ENCODE measurements around the gene KRTAP4-9.
A peak's percentile ranks its signal among the peaks of the same experiment; 100 is the strongest.
"Not testable (repeated sequence)": the region's sequence is repeated elsewhere in the genome, so short reads cannot be mapped to it uniquely, and the experiment has no call there.

The KRTAP4-9 gene

DNA sequence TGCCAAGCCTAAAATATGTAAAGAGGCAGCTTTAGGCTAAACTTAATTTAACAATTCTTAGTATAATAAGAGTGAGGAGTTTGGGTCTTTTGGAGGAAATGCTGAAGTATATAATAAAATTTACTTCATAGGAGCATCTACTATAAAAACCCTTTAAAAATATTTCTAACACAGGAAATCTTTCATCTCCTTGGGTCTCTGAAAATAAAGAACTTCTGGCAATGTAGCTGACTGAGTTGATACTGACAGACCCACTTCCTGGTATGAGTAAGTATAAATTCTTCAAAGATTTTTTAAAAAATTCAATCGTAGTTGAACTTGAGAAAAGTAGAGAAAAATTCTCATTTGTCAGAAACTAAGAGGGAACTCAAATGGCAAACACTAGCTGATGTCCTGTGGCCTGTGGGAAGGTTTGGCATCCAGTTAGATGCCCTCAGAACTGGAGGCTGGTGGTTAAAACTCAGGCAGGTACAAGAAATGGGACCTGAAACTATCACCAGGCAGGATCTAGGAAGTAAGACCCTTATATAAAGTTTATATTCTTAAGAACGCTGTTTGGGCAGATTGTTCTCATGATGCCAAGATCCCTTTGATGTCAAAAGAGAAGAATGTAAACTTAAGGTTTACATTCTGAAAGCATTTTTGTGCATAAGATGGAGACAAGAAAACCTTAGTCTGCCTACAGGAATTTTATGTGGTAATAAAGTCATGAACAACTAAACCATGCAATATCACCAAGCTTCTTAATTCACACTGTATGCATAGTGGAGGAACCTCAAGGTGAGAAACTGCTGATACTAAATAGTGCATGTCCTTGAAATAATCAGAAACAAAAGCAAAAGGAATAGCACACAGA, 28.9 kb downstream of the KRTAP4-9 start:
- DNase-seq: no peak

DNA sequence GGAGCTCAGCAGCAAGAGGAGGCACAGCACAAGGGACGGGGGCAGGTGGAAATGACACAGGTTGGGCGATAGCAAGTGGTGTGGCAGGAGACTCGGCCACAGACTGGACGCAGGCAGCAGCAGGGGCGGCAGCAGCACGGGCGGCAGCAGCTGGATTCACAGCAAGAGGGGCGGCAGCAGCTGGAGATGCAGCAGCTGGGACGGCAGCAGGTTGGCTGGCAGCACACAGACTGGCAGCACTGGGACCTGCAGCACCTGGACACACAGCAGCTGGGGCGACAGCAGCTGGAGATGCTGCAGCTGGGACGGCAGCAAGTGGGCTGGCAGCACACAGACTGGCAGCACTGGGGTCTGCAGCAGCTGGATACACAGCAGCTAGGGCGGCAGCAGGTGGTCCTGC, 34.7 kb downstream of the KRTAP4-9 start:
- not testable (repeated sequence) for DNase-seq

DNA sequence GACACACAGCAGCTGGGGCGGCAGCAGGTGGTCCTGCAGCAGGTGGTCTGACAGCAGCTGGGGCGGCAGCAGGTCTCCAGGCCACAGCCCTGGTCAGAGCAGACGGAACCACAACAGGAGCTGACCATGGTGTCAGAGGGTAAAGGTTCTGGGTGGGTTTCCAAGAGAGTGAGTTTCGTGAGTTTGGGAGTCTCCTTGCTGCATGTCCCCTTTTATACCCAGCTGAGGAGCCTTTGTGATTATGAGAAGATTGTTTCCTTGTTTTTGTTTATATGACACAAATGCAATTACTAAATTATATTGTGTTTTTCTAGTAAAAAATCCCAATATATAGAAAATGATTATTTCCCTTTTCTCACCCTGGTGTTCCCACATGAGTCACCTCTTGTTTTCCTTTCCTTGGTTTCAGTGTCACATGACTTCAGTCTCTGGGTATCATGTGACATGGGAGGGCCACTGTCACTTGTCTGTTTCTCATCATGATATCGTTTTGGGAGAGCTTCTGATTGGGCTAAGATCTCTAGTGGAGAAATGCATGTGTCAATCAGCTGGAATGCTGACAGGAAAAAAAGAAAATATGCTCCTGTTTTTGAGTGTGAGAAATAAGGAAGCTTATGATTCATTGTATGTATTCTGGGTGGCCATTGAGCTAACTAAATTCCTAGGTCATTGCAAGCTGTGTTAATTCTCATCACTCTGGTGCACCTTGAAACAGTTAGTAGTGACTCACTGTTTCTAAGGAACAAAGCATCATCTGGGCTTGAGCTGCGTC, 35.4 kb downstream of the KRTAP4-9 start, which contains the start of gene KRTAP4-6:
TSS of gene KRTAP4-6 (minus strand) at position 185 of the 772 bp plus-strand sequence. CDS start at position 128, 57 bp downstream.
- DNase-seq: no peak

DNA sequence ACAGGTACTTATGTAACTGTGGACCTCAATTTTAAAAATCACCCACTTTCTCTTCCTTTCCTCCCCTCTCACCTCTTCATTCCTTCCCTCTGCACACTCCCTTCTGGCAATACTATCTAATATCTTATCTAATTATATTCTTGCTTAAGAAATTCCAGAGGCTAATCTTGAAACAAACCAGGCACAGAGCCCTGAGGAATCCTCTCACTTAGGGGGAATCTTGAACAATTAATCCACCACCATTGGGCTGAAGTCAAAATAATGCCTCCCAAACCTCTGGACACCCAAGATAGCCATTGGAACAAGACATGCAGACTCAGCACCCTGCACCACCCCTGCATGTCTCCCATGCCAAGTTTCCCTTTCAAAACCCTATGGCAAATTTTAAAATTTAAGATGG, 36.2 kb downstream of the KRTAP4-9 start:
- no peak for DNase-seq

DNA sequence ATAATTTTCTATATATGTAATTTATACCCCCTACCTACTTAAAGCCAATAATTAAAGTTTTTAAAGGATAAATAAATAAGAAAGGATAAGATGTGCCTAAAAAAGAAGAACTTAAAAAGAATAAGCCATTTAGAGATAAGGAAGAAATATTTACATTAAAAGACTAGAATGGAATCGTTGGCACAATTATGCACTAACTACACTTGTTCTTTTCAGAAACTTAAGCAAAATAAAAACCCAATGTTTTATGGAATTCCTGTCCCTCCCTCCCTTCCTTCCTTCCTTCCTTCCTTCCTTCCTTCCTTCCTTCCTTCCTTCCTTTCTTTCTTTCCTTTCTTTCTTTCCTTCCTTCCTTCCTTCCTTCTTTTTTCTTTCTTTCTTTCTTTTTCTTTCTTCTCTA, 39.7 kb downstream of the KRTAP4-9 start:
- DNase-seq: no peak

DNA sequence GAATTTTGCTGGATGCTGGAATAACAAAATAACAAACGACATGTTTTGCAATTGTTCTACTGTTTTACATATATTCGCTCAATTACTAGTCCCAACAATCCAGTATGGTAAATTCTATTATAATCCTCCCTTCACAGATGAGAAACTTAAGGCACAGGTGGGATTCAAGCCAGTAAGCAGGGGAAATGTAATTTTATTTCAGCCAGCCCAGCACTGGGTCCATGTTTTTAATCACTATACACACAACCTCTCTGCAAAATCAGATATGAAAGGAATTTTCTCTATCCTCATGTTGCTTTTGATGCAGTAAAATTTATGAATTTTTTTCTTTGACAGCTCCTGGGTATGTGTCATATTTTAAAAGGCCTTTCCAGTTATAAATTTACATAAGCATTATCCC, 40.1 kb downstream of the KRTAP4-9 start:
- DNase-seq: no peak

DNA sequence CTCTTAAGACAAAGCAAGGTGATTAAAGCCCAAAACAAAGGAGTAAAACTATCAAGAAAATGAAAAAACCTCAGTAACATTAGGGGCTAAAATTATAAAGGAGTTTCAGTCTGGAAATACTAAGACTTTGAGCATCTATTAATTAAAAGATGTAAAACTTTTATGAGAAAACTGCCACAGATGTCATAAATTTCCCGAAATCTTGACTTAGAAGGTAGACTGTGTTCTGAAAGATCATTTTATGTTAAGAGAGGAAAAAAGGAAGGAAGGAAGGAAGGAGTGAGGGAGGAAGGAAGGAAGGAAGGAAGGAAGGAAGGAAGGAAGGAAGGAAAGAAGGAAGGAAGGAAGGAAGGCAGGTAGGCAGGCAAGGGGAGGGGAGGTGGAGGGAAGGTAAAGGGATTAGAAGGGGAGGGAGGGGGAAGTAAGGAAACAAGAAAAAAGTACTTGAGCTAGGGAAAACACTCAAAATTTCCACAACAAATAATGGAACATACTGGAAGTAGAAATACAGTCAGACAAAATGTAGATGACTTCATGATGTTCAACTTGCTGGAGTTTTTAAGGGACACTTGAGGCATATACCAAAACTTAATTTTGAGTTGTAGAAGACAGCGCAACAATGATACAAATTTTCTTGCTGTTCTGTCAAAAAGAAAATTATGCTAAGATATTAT, 42.5 kb downstream of the KRTAP4-9 start:
- DNase-seq: no peak

DNA sequence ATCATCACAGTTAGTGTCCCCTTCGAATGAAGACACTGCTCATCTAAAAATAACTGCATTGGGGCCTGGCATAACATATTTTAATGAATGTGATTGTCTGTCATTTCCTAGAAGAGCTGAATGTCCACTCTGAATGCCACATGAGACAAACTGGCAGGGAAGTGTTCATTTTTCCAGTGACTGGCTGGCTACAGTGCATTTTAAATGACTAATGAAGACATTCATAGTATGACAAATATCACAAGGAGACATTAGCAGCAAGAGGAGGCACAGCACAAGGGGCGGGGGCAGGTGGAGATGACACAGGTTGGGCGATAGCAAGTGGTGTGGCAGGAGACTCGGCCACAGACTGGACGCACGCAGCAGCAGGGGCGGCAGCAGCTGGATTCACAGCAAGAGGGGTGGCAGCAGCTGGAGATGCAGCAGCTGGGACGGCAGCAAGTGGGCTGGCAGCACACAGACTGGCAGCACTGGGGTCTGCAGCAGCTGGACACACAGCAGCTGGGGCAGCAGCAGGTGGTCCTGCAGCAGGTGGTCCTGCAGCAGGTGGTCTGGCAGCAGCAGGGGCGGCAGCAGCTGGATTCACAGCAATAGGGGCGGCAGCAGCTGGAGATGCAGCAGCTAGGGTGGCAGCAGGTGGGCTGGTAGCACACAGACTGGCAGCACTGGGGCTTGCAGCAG, 43.9 kb downstream of the KRTAP4-9 start:
- not testable (repeated sequence) for DNase-seq

DNA sequence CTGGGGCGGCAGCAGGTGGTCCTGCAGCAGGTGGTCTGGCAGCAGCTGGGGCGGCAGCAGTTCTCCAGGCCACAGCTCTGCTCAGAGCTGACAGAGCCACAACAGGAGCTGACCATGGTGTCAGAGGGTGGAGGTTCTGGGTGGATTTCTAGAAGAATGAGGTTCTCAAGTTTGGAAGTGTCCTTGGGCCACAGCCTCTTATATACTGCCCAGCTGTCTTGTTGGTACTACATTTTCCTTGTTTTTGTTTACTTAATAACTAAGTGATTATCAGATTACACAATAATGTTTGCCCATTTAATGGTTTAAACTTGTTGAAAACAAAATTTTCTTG, 44.4 kb downstream of the KRTAP4-9 start, which contains the start of gene KRTAP4-5:
TSS of gene KRTAP4-5 (minus strand) at position 174 of the 334 bp plus-strand sequence. CDS start at position 116, 58 bp downstream.
- DNase-seq: no peak

DNA sequence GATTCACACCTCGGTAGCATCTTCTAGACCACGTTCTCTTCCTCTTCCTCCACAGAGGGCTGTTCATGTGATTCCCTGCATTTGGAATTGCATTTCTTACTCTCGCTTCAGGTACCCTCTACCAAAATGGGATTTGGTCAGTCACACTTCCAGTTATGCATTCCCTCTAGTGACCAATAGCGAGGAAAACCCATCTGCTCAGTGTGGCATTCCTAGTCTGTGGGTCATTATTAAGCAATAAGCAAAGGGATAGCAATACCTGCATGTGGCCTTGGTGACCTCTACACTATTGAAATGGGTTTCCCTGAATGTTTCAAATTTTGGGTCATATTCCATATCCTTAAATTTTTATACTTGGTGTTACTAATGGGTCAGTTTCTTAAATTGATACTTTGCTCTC, 44.8 kb downstream of the KRTAP4-9 start:
- no peak for DNase-seq

DNA sequence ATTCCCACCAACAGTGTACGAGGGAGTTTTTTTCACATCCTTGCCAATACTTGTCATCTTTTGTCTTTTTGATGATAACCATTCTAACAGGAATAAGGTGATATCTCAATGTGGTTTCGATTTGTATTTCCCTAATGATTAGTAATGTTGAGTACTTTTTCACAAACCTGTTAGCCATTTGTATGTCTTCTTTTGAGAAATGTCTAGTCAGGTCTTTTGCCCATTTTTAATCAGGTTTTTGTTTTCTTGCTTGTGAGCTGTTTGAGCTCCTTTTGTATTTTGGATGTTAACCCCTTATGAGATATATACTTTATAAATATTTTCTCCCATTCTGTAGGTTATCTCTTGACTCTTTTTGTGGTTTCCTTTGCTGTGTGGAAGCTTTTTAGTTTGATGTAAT, 46.3 kb downstream of the KRTAP4-9 start:
- no peak for DNase-seq

DNA sequence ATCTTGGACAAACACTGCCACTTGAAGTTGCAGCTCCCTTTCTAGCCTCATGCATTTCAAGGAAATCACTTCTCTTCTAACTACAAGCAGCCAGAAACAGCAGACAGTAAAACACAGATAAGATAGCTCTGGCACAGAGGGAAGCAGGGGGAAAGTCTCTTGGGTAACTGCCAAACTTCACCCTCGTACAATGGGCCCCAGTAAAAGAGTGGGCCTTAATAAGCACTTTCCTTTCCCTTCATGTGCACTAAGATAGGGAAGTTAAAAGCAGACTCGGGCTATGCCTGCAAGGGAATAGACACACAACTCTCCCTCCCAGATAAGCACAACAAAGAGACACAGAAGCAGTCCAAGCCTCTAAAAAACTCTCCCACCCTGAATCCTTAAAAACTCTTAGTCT, 48.7 kb downstream of the KRTAP4-9 start:
- peak; percentile 51 for DNase-seq
